HEK293 (cell line): Measurements from ENCODE around the gene HSPB8.

ENCODE experiments used
- CTCF ChIA-PET: fragments of 350-600 bp; formaldehyde crosslinking; extraction: SDS; loops from one replicate; lab custom pipeline; 2021; ENCODE audit warnings: antibody characterized with exemption; lab: Yijun Ruan, JAX
- POLR2A ChIA-PET: fragments of 300-600 bp; formaldehyde crosslinking; extraction: SDS; loops from one replicate; lab custom pipeline; 2020; ENCODE audit warnings: antibody characterized with exemption, inconsistent platforms; lab: Yijun Ruan, JAX
- H3K27ac ChIP-seq: fragments of 200-500 bp; sonication (Bioruptor generic); 2 replicates; pipeline ENCODE4 v1.5.1; 2014; ENCODE audit warnings: low read depth, low read length, control low read depth, inconsistent platforms; ENCODE audit errors: extremely low read depth
- H3K36me3 ChIP-seq, 2 experiments: fragments of 200-500 bp in 1 of 2; sonication (Bioruptor generic) in 1 of 2; 1 replicate in 1 of 2; 2 replicates in 1 of 2; pipeline ENCODE4 v1.5.1; 2014 to 2017; ENCODE audit warnings: inconsistent platforms in 2 of 2, low read length in 2 of 2; ENCODE audit not compliant: control insufficient read depth in 2 of 2, insufficient read depth in 1 of 2
- H3K4me1 ChIP-seq: fragments of 200-500 bp; sonication (Bioruptor generic); 2 replicates; pipeline ENCODE4 v1.5.1; 2014; ENCODE audit warnings: mild to moderate bottlenecking, low read length, inconsistent platforms; ENCODE audit not compliant: control insufficient read depth, insufficient read depth
- H3K4me3 ChIP-seq: 2 replicates; pipeline ENCODE4 v1.5.1; 2011; ENCODE audit warnings: low read depth, mild to moderate bottlenecking, control low read depth, low read length, moderate library complexity
- H3K9me3 ChIP-seq: fragments of 200-500 bp; sonication (Bioruptor generic); 2 replicates; pipeline ENCODE4 v1.5.1; 2014; ENCODE audit warnings: low read depth, low read length, inconsistent platforms; ENCODE audit not compliant: control insufficient read depth, insufficient read depth
- GLIS2 ChIP-seq: fragments of 450-650 bp; formaldehyde crosslinking; IDR thresholded peaks from 2 replicates; pipeline ENCODE4 v1.5.1; 2016; ENCODE audit warnings: missing biosample characterization, missing genetic modification characterization
- PRDM1 ChIP-seq: fragments of 450-650 bp; formaldehyde crosslinking; IDR thresholded peaks from 2 replicates; pipeline ENCODE4; 2016; ENCODE audit warnings: missing biosample characterization, missing genetic modification characterization
- REPIN1 ChIP-seq: fragments of 450-650 bp; formaldehyde crosslinking; IDR thresholded peaks from 2 replicates; pipeline ENCODE4 v1.5.1; 2017; ENCODE audit warnings: missing biosample characterization, missing genetic modification characterization, low read depth
- REST ChIP-seq: fragments of 450-650 bp; formaldehyde crosslinking; IDR thresholded peaks from 2 replicates; pipeline ENCODE4 v1.5.1; 2016; ENCODE audit warnings: missing biosample characterization, missing genetic modification characterization
- ZBTB26 ChIP-seq: fragments of 450-650 bp; formaldehyde crosslinking; optimal IDR thresholded peaks from 2 replicates; pipeline ENCODE3; 2016; ENCODE audit warnings: missing biosample characterization, mild to moderate bottlenecking, missing genetic modification characterization
- ZNF157 ChIP-seq: fragments of 450-650 bp; formaldehyde crosslinking; IDR thresholded peaks from 2 replicates; pipeline ENCODE4 v1.5.1; 2016; ENCODE audit warnings: missing biosample characterization, missing genetic modification characterization
- ZNF184 ChIP-seq: fragments of 450-650 bp; IDR thresholded peaks from 2 replicates; pipeline ENCODE4 v1.5.1; 2018; ENCODE audit warnings: missing biosample characterization, mild to moderate bottlenecking, missing genetic modification characterization
- ZNF239 ChIP-seq: fragments of 450-650 bp; formaldehyde crosslinking; IDR thresholded peaks from 2 replicates; pipeline ENCODE4 v1.5.1; 2016; ENCODE audit warnings: missing biosample characterization, missing genetic modification characterization
- ZNF280C ChIP-seq: fragments of 450-650 bp; formaldehyde crosslinking; IDR thresholded peaks from 2 replicates; pipeline ENCODE4 v1.5.1; 2016; ENCODE audit warnings: missing biosample characterization, missing genetic modification characterization
- ZNF341 ChIP-seq: fragments of 450-650 bp; formaldehyde crosslinking; IDR thresholded peaks from 2 replicates; pipeline ENCODE4; 2016; ENCODE audit warnings: low read depth, missing biosample characterization, missing genetic modification characterization
- ZNF37A ChIP-seq: fragments of 450-650 bp; IDR thresholded peaks from 2 replicates; pipeline ENCODE4 v1.5.1; 2018; ENCODE audit warnings: missing biosample characterization, missing genetic modification characterization
- ZNF416 ChIP-seq: fragments of 450-650 bp; formaldehyde crosslinking; IDR thresholded peaks from 2 replicates; pipeline ENCODE4 v1.5.1; 2016; ENCODE audit warnings: missing biosample characterization, missing genetic modification characterization
- ZNF426 ChIP-seq: fragments of 450-650 bp; formaldehyde crosslinking; IDR thresholded peaks from 2 replicates; pipeline ENCODE4 v1.5.1; 2017; ENCODE audit warnings: missing biosample characterization, missing genetic modification characterization, mild to moderate bottlenecking, inconsistent platforms, moderate library complexity
- ZNF510 ChIP-seq: fragments of 450-650 bp; formaldehyde crosslinking; IDR thresholded peaks from 2 replicates; pipeline ENCODE4 v1.5.1; 2018; ENCODE audit warnings: mild to moderate bottlenecking, missing genetic modification characterization, missing biosample characterization; ENCODE audit not compliant: insufficient replicate concordance
- ZNF561 ChIP-seq: fragments of 450-650 bp; IDR thresholded peaks from 2 replicates; pipeline ENCODE4 v1.5.1; 2018; ENCODE audit warnings: missing biosample characterization, missing genetic modification characterization, borderline replicate concordance
- ZNF571 ChIP-seq: fragments of 450-650 bp; formaldehyde crosslinking; IDR thresholded peaks from 2 replicates; pipeline ENCODE4 v1.5.0; 2017; ENCODE audit warnings: missing biosample characterization, missing genetic modification characterization
- ZNF621 ChIP-seq: fragments of 450-650 bp; formaldehyde crosslinking; IDR thresholded peaks from 2 replicates; pipeline ENCODE4 v1.5.1; 2017; ENCODE audit warnings: missing biosample characterization, missing genetic modification characterization
- ZNF658 ChIP-seq: fragments of 450-650 bp; formaldehyde crosslinking; IDR thresholded peaks from 2 replicates; pipeline ENCODE4; 2016; ENCODE audit warnings: missing biosample characterization, missing genetic modification characterization
- ZNF677 ChIP-seq: fragments of 450-650 bp; IDR thresholded peaks from 2 replicates; pipeline ENCODE4 v1.5.0; 2018; ENCODE audit warnings: missing biosample characterization, mild to moderate bottlenecking, missing genetic modification characterization, moderate library complexity
- ZNF747 ChIP-seq: fragments of 450-650 bp; formaldehyde crosslinking; IDR thresholded peaks from 2 replicates; pipeline ENCODE4 v1.5.1; 2016; ENCODE audit warnings: missing biosample characterization, missing genetic modification characterization
- ZNF776 ChIP-seq: fragments of 450-650 bp; formaldehyde crosslinking; IDR thresholded peaks from 2 replicates; pipeline ENCODE4 v1.5.0; 2017; ENCODE audit warnings: missing biosample characterization, missing genetic modification characterization, borderline replicate concordance
- ZNF837 ChIP-seq: fragments of 450-650 bp; formaldehyde crosslinking; IDR thresholded peaks from 2 replicates; pipeline ENCODE4 v1.5.1; 2016; ENCODE audit warnings: missing biosample characterization, missing genetic modification characterization
- ZNF843 ChIP-seq: fragments of 450-650 bp; formaldehyde crosslinking; IDR thresholded peaks from 2 replicates; pipeline ENCODE4 v1.5.1; 2016; ENCODE audit warnings: missing biosample characterization, missing genetic modification characterization
- ZSCAN18 ChIP-seq: fragments of 450-650 bp; formaldehyde crosslinking; IDR thresholded peaks from 2 replicates; pipeline ENCODE4 v1.5.1; 2016; ENCODE audit warnings: missing biosample characterization, missing genetic modification characterization
- ZXDB ChIP-seq: fragments of 450-650 bp; formaldehyde crosslinking; IDR thresholded peaks from 2 replicates; pipeline ENCODE4 v1.5.1; 2016; ENCODE audit warnings: missing biosample characterization, missing genetic modification characterization

Gene HSPB8

GRCh38 chr12:119167902-119168301 lies 10.8 kb upstream of the HSPB8 start:
- Histone ChIP-seq H3K4me3 (no peak overlapping the region), H3K4me1 (no peaks in the 10 kb centered on the region), H3K27ac (no peak overlapping the region), H3K36me3 (no peaks in the 10 kb centered on the region), H3K9me3 (no peaks in the 10 kb centered on the region)
- ChIA-PET CTCF (no interaction called here), POLR2A (no interaction called here)
- TF ChIP-seq ZNF157 (tag by site-specific recombination) (no peak), ZNF37A (no peak), ZXDB (tag by site-specific recombination) (no peak), ZNF280C (tag by site-specific recombination) (no peak), REPIN1 (tag by site-specific recombination) (no peak), REST (tag by site-specific recombination) (no peak)

GRCh38 chr12:119168721-119169120 lies 10.0 kb upstream of the HSPB8 start:
- no peak for TF ChIP-seq ZNF658
- no peak for TF ChIP-seq ZNF426 (tag by site-specific recombination)
- no peak for TF ChIP-seq ZNF571 (tag by site-specific recombination)
- no peak for TF ChIP-seq ZNF416 (tag by site-specific recombination)
- TF ChIP-seq ZNF747 = no peak
- TF ChIP-seq ZBTB26 (tag by site-specific recombination) = no peak
- no peak for TF ChIP-seq ZNF184 (tag by site-specific recombination)
- Histone ChIP-seq H3K27ac (no peak overlapping the region), H3K36me3 (no peaks in the 10 kb centered on the region), H3K9me3 (no peaks in the 10 kb centered on the region), H3K4me1 (no peaks in the 10 kb centered on the region), H3K4me3 (no peak overlapping the region)
- ChIA-PET CTCF (interaction anchor here (0.7 kb wide), 1 partner anchor 1274 kb away, joined by 3 read pairs; no protein-coding TSS in a partner anchor), POLR2A (no interaction called here)

- CTCF ChIA-PET = interaction anchor here (0.6 to 0.7 kb wide), 2 partner anchors 163 to 1274 kb away, joined by 3 read pairs; no protein-coding TSS in a partner anchor
- no peak for TF ChIP-seq ZNF341 (tag by site-specific recombination)
- no peak for TF ChIP-seq PRDM1
- no peak for TF ChIP-seq ZNF677
- no peak for TF ChIP-seq GLIS2 (tag by site-specific recombination)
- TF ChIP-seq ZNF843 (tag by site-specific recombination) = no peak
- no peak for TF ChIP-seq ZNF510 (tag by site-specific recombination)
- TF ChIP-seq ZNF837 (tag by site-specific recombination) = no peak
- TF ChIP-seq ZNF561 (tag by site-specific recombination) = no peak
- no peak for TF ChIP-seq ZNF621 (tag by site-specific recombination)
- no peak for TF ChIP-seq ZNF239 (tag by site-specific recombination)
- TF ChIP-seq ZSCAN18 (tag by site-specific recombination) = no peak
- no peak for TF ChIP-seq ZNF776 (tag by site-specific recombination)
Observed at GRCh38 chr12:119169150-119169549, 9.6 kb upstream of the HSPB8 start.

More at GRCh38 chr12:119169150-119169549, 9.6 kb upstream of the HSPB8 start:
- POLR2A ChIA-PET = no interaction called here
- Histone ChIP-seq H3K36me3 (no peaks in the 10 kb centered on the region), H3K9me3 (no peaks in the 10 kb centered on the region), H3K4me3 (no peak overlapping the region), H3K4me1 (no peaks in the 10 kb centered on the region), H3K27ac (no peak overlapping the region)
